Measurements from ENCODE around the gene ADAMTS9.

DNA sequence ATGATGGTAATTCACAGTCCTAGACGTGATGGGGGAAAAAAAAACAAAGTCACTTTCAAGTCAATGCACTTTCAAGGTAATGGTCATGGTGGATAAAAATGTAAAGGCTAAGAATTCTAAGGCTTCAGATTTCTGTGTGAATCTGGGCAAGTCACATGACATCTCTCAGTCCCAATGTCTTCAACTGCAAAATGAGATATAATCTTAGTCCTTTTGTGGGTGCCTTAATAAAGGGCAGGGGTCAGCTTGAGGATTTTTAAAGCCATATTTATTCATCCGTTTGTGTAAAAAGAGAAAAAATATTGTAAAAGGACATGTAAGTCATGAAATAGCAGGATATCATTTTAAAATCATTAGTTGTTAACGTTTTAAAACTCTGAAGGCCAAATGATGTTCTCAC, 83.5 kb downstream of the ADAMTS9 start:
- TF ChIP-seq, protein P1, sequence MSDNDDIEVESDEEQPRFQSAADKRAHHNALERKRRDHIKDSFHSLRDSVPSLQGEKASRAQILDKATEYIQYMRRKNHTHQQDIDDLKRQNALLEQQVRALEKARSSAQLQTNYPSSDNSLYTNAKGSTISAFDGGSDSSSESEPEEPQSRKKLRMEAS (CRISPR knock-in tag; IDR thresholded peaks at IDR 0.05), result no peak
- TF ChIP-seq EP300 (IDR thresholded peaks at IDR 0.05; ENCODE audit: low read length) (no peak), ILK (tag; IDR thresholded peaks at IDR 0.05; ENCODE audit: borderline replicate concordance, low read depth) (no peak), ZNF274 (IDR thresholded peaks at IDR 0.05; ENCODE audit: borderline replicate concordance, low read depth, low read length) (no peak), GATAD2A (IDR thresholded peaks at IDR 0.05) (no peak)
- TF ChIP-seq, protein P2, sequence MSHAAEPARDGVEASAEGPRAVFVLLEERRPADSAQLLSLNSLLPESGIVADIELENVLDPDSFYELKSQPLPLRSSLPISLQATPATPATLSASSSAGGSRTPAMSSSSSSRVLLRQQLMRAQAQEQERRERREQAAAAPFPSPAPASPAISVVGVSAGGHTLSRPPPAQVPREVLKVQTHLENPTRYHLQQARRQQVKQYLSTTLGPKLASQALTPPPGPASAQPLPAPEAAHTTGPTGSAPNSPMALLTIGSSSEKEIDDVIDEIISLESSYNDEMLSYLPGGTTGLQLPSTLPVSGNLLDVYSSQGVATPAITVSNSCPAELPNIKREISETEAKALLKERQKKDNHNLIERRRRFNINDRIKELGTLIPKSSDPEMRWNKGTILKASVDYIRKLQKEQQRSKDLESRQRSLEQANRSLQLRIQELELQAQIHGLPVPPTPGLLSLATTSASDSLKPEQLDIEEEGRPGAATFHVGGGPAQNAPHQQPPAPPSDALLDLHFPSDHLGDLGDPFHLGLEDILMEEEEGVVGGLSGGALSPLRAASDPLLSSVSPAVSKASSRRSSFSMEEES (CRISPR knock-in tag; IDR thresholded peaks at IDR 0.05), result peak; percentile 62
- TF ChIP-seq, protein P3, sequence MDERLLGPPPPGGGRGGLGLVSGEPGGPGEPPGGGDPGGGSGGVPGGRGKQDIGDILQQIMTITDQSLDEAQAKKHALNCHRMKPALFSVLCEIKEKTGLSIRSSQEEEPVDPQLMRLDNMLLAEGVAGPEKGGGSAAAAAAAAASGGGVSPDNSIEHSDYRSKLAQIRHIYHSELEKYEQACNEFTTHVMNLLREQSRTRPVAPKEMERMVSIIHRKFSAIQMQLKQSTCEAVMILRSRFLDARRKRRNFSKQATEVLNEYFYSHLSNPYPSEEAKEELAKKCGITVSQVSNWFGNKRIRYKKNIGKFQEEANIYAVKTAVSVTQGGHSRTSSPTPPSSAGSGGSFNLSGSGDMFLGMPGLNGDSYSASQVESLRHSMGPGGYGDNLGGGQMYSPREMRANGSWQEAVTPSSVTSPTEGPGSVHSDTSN (CRISPR knock-in tag; IDR thresholded peaks at IDR 0.05; ENCODE audit: low read depth), result no peak
- TF ChIP-seq, protein P3 (tag; conservative IDR thresholded peaks at IDR 0.05; ENCODE audit: low read depth), result no peak

Measured in K562 (cell line).